MM.1S (cell line): ENCODE results near the gene SCYL2.

Experiments
- DNase-seq: peaks from one replicate; pipeline ENCODE4 v3.0.0-alpha.2; 2015
- H2AFZ ChIP-seq: fragments of 300-600 bp; sonication (generic); 2 replicates; pipeline ENCODE4 v1.6.0; 2016; ENCODE audit warnings: antibody characterized with exemption, low read length
- H3F3A ChIP-seq: fragments of 300-600 bp; sonication (generic); 2 replicates; pipeline ENCODE4 v1.6.1; 2016; ENCODE audit warnings: mild to moderate bottlenecking, antibody characterized with exemption, low read length, moderate library complexity, mixed read lengths; ENCODE audit not compliant: insufficient read depth
- H3K27ac ChIP-seq: fragments of 300-600 bp; sonication (generic); 2 replicates; pipeline ENCODE4 v1.5.1; 2016; ENCODE audit warnings: mild to moderate bottlenecking, low read length
- H3K27me3 ChIP-seq: fragments of 300-600 bp; sonication (generic); replicated peaks from 2 replicates; pipeline ENCODE4 v1.6.0; 2016; ENCODE audit warnings: low read length; ENCODE audit not compliant: insufficient read depth
- H3K36me3 ChIP-seq: fragments of 300-600 bp; sonication (generic); replicated peaks from 2 replicates; pipeline ENCODE4 v1.6.1; 2016; ENCODE audit warnings: mild to moderate bottlenecking, low read length, mixed read lengths; ENCODE audit not compliant: insufficient read depth
- H3K4me1 ChIP-seq: fragments of 300-600 bp; sonication (generic); 2 replicates; pipeline ENCODE4 v1.6.1; 2016; ENCODE audit warnings: low read length, mixed read lengths
- H3K4me2 ChIP-seq: fragments of 300-600 bp; sonication (generic); 2 replicates; pipeline ENCODE4 v1.6.0; 2016; ENCODE audit warnings: low read depth, low read length
- H3K4me3 ChIP-seq: fragments of 300-600 bp; sonication (generic); 2 replicates; pipeline ENCODE4 v1.5.1; 2016; ENCODE audit warnings: low read length, mixed read lengths
- H3K79me2 ChIP-seq: fragments of 300-600 bp; sonication (generic); 2 replicates; pipeline ENCODE4 v1.6.1; 2016; ENCODE audit warnings: mixed run types, low read length, mixed read lengths
- H3K9ac ChIP-seq: fragments of 300-600 bp; sonication (generic); 2 replicates; pipeline ENCODE4 v1.6.1; 2016; ENCODE audit warnings: low read length, mixed read lengths
- H3K9me2 ChIP-seq: fragments of 300-600 bp; sonication (generic); replicated peaks from 2 replicates; pipeline ENCODE4 v1.6.1; 2016; ENCODE audit warnings: mild to moderate bottlenecking, low read length, mixed read lengths; ENCODE audit not compliant: insufficient read depth
- H3K9me3 ChIP-seq: fragments of 300-600 bp; sonication (generic); replicated peaks from 2 replicates; pipeline ENCODE4 v1.6.1; 2016; ENCODE audit warnings: mild to moderate bottlenecking, low read length, mixed read lengths; ENCODE audit not compliant: insufficient read depth
- H4K20me1 ChIP-seq: fragments of 300-600 bp; sonication (generic); 2 replicates; pipeline ENCODE4 v1.6.1; 2016; ENCODE audit warnings: mild to moderate bottlenecking, low read length, moderate library complexity, mixed read lengths; ENCODE audit not compliant: insufficient read depth
- EZH2 ChIP-seq: fragments of 300-600 bp; sonication (generic); optimal IDR thresholded peaks from 2 replicates; pipeline ENCODE3; 2017; ENCODE audit warnings: low read depth, mild to moderate bottlenecking, antibody characterized with exemption, low read length, mixed read lengths
- EZH2phosphoT487 ChIP-seq: fragments of 300-600 bp; sonication (generic); IDR thresholded peaks from 2 replicates; pipeline ENCODE4 v1.6.1; 2018; ENCODE audit warnings: antibody characterized with exemption, low read length
- TF ChIP-seq, protein P1 (sequence below): fragments of 300-600 bp; sonication (generic); IDR thresholded peaks from 2 replicates; pipeline ENCODE4 v1.5.1; 2016; ENCODE audit warnings: antibody characterized with exemption, low read length, mixed read lengths

SCYL2 gene

DNA sequence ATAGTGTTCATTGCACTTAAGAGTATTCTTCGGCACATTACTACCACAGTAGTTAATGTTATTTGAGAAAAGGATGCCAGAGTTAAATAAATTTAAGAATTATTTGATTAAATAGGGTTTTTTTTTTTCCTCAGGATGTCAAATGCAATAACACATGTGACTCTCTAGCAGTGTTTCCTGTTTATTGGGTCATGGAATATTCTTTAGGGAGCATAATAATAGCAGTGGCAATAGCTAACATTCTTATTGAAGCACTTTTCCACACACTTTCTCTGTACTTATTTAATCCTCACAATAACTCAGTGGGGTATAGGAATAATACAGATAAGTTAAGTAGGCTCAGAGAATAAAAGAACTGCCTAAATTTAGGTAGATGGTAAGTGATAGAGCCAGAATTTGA, 44.3 kb downstream of the SCYL2 start:
- TF ChIP-seq EZH2phosphoT487 = no peak
- TF ChIP-seq, protein P1, sequence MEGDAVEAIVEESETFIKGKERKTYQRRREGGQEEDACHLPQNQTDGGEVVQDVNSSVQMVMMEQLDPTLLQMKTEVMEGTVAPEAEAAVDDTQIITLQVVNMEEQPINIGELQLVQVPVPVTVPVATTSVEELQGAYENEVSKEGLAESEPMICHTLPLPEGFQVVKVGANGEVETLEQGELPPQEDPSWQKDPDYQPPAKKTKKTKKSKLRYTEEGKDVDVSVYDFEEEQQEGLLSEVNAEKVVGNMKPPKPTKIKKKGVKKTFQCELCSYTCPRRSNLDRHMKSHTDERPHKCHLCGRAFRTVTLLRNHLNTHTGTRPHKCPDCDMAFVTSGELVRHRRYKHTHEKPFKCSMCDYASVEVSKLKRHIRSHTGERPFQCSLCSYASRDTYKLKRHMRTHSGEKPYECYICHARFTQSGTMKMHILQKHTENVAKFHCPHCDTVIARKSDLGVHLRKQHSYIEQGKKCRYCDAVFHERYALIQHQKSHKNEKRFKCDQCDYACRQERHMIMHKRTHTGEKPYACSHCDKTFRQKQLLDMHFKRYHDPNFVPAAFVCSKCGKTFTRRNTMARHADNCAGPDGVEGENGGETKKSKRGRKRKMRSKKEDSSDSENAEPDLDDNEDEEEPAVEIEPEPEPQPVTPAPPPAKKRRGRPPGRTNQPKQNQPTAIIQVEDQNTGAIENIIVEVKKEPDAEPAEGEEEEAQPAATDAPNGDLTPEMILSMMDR = no peak
- no peak for TF ChIP-seq EZH2
- Histone ChIP-seq H3K36me3 (no peaks in the 10 kb centered on the region), H3K27me3 (no peaks in the 10 kb centered on the region), H3K9me3 (no peaks in the 10 kb centered on the region), H4K20me1 (no peaks in the 10 kb centered on the region), H3K4me1 (0 out of 2 replicates have a peak, but pooled peaks cover 3% of the 10 kb centered on the region), H3K9me2 (no peaks in the 10 kb centered on the region), H3K4me2 (no peak overlapping the region), H3K4me3 (no peak overlapping the region), H3K79me2 (no peaks in the 10 kb centered on the region), H2AFZ (no peak overlapping the region), H3F3A (no peaks in the 10 kb centered on the region), H3K9ac (no peak overlapping the region), H3K27ac (no peak overlapping the region)
- DNase-seq = no peak

DNA sequence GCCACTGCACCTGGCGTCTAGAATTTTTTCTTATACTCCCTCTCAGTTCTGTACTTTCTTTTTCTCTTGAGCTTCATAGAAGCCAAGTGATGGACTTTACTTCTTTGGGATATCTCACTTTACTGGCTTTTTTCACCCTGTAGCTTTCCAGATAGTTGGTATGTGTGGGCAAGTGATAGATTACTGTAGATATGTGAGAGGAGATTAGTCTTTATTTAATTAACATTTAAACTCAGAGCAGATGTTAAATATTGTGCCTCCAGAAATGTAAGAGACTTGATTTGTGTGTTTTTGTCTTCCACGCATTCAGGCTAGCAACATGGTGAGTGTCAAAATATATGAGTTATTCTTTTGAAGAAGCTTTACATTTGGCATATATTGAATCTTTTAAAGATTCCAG, 50.4 kb downstream of the SCYL2 start:
- no peaks in the 10 kb centered on the region; the same call in 1 of the 2 replicates for H3K36me3 ChIP-seq
- no peaks in the 10 kb centered on the region for H3K9me2 ChIP-seq
- no peak overlapping the region for H2AFZ ChIP-seq
- DNase-seq = no peak
- no peak overlapping the region for H3K4me3 ChIP-seq
- no peaks in the 10 kb centered on the region for H4K20me1 ChIP-seq
- no peak overlapping the region for H3K27ac ChIP-seq
- TF ChIP-seq EZH2 (no peak), EZH2phosphoT487 (no peak)
- TF ChIP-seq, protein P1 = no peak
- no peaks in the 10 kb centered on the region for H3K27me3 ChIP-seq
- H3F3A ChIP-seq = no peaks in the 10 kb centered on the region
- no peaks in the 10 kb centered on the region for H3K79me2 ChIP-seq
- no peaks in the 10 kb centered on the region for H3K4me1 ChIP-seq
- H3K4me2 ChIP-seq = no peak overlapping the region
- H3K9me3 ChIP-seq = no peaks in the 10 kb centered on the region
- no peak overlapping the region for H3K9ac ChIP-seq

DNA sequence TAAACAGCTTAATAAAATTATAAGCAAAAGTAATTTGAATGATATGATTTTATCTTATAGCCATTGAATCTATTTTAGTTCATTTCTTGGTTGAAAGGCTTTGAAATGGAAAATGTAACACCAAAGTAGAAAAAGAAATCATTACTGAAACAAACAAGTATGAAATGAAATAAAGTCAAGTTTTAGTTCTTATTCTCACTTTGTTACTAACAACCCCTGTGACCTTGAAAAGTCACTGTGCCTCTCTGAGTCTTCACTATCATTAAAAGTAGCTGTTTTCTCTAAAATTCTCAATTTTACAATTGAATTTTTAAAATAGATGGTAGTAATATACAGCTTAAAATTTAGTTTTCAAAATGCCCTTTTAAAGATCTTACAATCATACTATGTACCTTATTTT, 57.5 kb downstream of the SCYL2 start:
- Histone ChIP-seq H3K36me3 (no peaks in the 10 kb centered on the region), H3K27me3 (no peaks in the 10 kb centered on the region)
- TF ChIP-seq EZH2 (no peak), EZH2phosphoT487 (no peak)
- TF ChIP-seq, protein P1 = no peak

More for the DNA sequence above, 57.5 kb downstream of the SCYL2 start:
- Histone ChIP-seq H3K4me2 (no peak overlapping the region), H3K4me3 (no peak overlapping the region), H3K79me2 (no peaks in the 10 kb centered on the region), H3K9me2 (no peaks in the 10 kb centered on the region), H3F3A (peaks cover 12% of the 10 kb centered on the region; the same call in 1 of the 2 replicates), H4K20me1 (no peaks in the 10 kb centered on the region), H3K4me1 (peaks cover 23% of the 10 kb centered on the region), H3K27ac (peak overlapping the region; percentile 31; the same call in 1 of the 2 replicates), H2AFZ (no peak overlapping the region), H3K9ac (no peak overlapping the region), H3K9me3 (no peaks in the 10 kb centered on the region)
- DNase-seq = peak; percentile 26
